Activated naive CD8-positive, alpha-beta T cell (primary cell): ENCODE results near the gene ZNF747.
A peak's percentile ranks its signal among the peaks of the same experiment; 100 is the strongest.

Experiments used
- H3K27ac Mint-ChIP-seq: one replicate; pipeline ENCODE4 v1.8.0; 2021; ENCODE audit warnings: mixed read lengths
- H3K27me3 Mint-ChIP-seq: one replicate; pipeline ENCODE4 v1.8.0; 2021; ENCODE audit warnings: mixed read lengths
- H3K36me3 Mint-ChIP-seq: one replicate; pipeline ENCODE4 v1.8.0; 2021; ENCODE audit warnings: mixed read lengths
- H3K4me1 Mint-ChIP-seq: one replicate; pipeline ENCODE4 v1.8.0; 2021; ENCODE audit warnings: low read depth, mixed read lengths
- H3K4me3 Mint-ChIP-seq: one replicate; pipeline ENCODE4 v1.8.0; 2021; ENCODE audit warnings: mild to moderate bottlenecking, mixed read lengths
- H3K9me3 Mint-ChIP-seq: one replicate; pipeline ENCODE4 v1.8.0; 2021; ENCODE audit warnings: low read depth, mixed read lengths

Gene ZNF747

GRCh38 chr16:30565526-30565925 is 30.9 kb upstream of the ZNF747 start:
- H3K27ac Mint-ChIP-seq, result no peak overlapping the region
- no peak overlapping the region for H3K4me3 Mint-ChIP-seq
- H3K36me3 Mint-ChIP-seq, result peaks cover 3% of the 10 kb centered on the region
- no peaks in the 10 kb centered on the region for H3K9me3 Mint-ChIP-seq
- H3K27me3 Mint-ChIP-seq, result no peaks in the 10 kb centered on the region
- H3K4me1 Mint-ChIP-seq, result peaks cover 34% of the 10 kb centered on the region

DNA sequence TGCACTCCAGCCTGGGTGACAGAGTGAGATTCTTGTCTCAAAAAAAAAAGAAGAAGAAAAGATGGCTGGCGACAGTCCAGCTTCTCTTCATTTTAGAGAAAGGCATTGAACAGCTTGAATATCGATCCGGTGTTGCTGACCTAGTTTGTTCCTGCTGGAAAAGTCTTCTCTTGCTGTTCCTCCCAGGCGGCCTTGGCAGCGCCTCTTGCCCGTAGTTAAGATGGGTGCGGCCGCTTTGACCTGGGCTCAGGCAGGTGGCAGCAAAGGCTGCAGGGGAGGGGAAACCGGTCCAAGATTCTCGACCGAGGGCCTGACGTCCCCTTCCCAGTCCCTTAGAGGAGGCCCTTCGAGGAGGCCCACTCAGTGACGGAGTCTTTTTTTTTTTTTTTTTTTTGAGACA is 27.4 kb upstream of the ZNF747 start:
- Mint-ChIP-seq H3K4me1 (peaks cover 21% of the 10 kb centered on the region), H3K27me3 (no peaks in the 10 kb centered on the region), H3K4me3 (no peak overlapping the region), H3K27ac (no peak overlapping the region), H3K9me3 (no peaks in the 10 kb centered on the region), H3K36me3 (no peaks in the 10 kb centered on the region)

DNA sequence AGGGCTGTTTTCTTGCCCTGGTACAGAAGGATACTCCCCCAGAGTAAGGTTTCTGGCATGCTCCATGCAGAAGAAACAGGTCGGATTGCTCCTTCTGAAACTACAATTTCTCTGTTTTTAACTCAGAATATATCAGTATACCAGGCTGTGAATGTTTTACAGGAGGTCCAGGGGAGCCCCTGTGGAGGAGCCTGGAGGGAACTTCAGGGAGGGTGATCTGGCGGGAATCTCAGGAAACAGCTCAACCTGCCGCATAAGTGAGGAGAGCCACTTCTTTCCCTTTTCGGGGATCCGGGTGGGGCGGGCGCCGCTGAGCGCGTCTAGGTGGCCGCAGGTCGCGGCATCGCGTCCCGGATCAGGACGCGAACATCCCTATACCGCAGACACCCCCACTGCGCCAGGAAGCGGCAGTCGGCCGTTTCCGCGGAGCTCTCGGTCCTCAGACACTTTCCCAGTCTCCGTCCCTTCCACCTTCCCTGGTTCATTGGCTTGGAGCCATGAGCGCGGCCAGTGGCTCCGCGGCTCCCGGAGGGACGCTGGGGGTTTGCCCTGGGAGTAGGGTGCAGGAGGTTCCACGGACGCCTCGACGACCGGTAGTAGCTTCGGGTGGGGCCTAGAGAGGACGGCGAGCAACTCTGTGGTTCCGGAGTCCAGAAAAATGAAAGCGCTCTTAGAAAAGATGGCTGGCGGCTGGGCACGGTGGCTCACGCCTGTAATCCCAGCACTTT is 26.6 kb upstream of the ZNF747 start:
- H3K27me3 Mint-ChIP-seq, result no peaks in the 10 kb centered on the region
- peak overlapping the region; percentile 72 for H3K27ac Mint-ChIP-seq
- H3K9me3 Mint-ChIP-seq, result no peaks in the 10 kb centered on the region
- peaks cover 15% of the 10 kb centered on the region for H3K4me1 Mint-ChIP-seq
- H3K36me3 Mint-ChIP-seq, result no peaks in the 10 kb centered on the region
- H3K4me3 Mint-ChIP-seq, result peak overlapping the region; percentile 81

DNA sequence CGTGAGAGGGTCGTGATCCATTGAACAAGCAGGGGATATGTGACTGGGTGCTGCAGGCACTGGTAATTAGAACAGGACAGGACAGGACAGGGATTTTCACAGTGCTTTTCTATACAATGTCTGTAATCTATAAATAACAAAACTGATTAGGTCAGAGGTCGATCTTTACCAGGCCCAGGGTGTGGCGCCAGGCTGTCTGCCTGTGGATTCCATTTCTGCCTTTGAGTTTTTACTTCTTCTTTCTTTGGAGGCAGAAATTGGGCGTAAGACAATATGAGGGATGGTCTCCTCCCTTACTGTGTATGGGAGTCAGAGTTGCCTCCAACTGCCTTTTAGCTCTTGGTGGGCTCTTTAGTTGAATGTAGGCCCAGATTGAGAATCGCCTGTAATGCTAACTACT is 25.0 kb upstream of the ZNF747 start:
- peaks cover 18% of the 10 kb centered on the region for H3K4me1 Mint-ChIP-seq
- H3K27ac Mint-ChIP-seq, result no peak overlapping the region
- no peaks in the 10 kb centered on the region for H3K9me3 Mint-ChIP-seq
- no peak overlapping the region for H3K4me3 Mint-ChIP-seq
- H3K36me3 Mint-ChIP-seq, result no peaks in the 10 kb centered on the region
- no peaks in the 10 kb centered on the region for H3K27me3 Mint-ChIP-seq

DNA sequence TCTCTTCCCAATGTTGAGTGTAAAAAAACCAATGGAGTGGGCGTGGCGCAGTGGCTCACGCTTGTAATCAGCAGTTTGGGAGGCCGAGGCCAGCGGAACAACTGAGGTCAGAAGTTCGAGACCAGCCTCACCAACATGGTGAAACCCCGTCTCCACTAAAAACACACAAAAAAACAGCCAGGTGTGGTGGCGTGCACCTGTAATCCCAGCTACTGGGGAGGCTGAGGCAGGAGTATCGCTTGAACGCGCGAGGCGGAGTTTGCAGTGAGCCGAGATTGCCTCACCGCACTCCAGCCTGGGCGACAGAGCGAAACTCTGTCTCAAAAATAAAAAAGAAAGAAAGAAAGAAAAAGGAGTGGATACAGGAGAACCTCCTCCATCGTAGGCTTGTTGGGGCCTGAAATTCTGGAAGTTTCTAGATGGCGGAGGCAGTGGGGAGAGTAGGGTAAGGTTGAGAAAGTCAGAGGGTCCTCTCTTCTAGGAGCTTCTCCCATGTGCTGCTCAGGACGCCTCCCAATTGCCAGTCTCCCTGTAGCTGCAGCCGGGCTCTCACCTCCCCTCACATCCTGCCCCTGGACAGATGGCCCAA is 24.2 kb upstream of the ZNF747 start:
- H3K36me3 Mint-ChIP-seq, result peaks cover under 1% of the 10 kb centered on the region
- peaks cover 24% of the 10 kb centered on the region for H3K4me1 Mint-ChIP-seq
- no peaks in the 10 kb centered on the region for H3K27me3 Mint-ChIP-seq
- H3K4me3 Mint-ChIP-seq, result peak overlapping the region; percentile 89
- H3K9me3 Mint-ChIP-seq, result no peaks in the 10 kb centered on the region
- H3K27ac Mint-ChIP-seq, result peak overlapping the region; percentile 90

- H3K27ac Mint-ChIP-seq, result peak within 1 kb of the TSS; percentile 90
- peaks cover 31% of the 10 kb centered on the region for H3K4me1 Mint-ChIP-seq
- peaks cover 5% of the 10 kb centered on the region for H3K36me3 Mint-ChIP-seq
- peak within 1 kb of the TSS; percentile 89 for H3K4me3 Mint-ChIP-seq
- H3K27me3 Mint-ChIP-seq, result no peaks in the 10 kb centered on the region
- no peaks in the 10 kb centered on the region for H3K9me3 Mint-ChIP-seq
These were observed 23.5 kb upstream of the ZNF747 start, which contains the start of gene ZNF764 for GRCh38 chr16:30557957-30558788. ZNF764 (minus strand) TSS chr16:30558374; CDS start chr16:30558182, 192 bp downstream.

DNA sequence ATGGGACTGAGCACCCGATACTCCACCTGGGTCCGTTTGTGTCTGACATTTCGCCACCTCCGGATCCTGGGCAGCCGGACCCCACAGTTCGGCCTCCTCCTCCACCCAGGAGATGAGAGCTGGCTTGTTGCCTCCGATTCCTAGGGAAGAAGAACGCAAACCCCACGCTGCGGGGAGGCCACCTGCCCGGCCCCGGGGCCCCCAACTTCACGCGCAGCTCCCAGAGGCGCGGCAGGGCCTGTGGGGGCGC is 23.0 kb upstream of the ZNF747 start:
- H3K9me3 Mint-ChIP-seq, result no peaks in the 10 kb centered on the region
- peak overlapping the region; percentile 89 for H3K4me3 Mint-ChIP-seq
- peak overlapping the region; percentile 86 for H3K27ac Mint-ChIP-seq
- H3K4me1 Mint-ChIP-seq, result peaks cover 35% of the 10 kb centered on the region
- H3K27me3 Mint-ChIP-seq, result no peaks in the 10 kb centered on the region
- peaks cover 5% of the 10 kb centered on the region for H3K36me3 Mint-ChIP-seq

GRCh38 chr16:30556125-30556473 is 21.4 kb upstream of the ZNF747 start:
- peak overlapping the region; percentile 70 for H3K27ac Mint-ChIP-seq
- peaks cover 44% of the 10 kb centered on the region for H3K4me1 Mint-ChIP-seq
- no peaks in the 10 kb centered on the region for H3K9me3 Mint-ChIP-seq
- peak overlapping the region; percentile 64 for H3K4me3 Mint-ChIP-seq
- H3K36me3 Mint-ChIP-seq, result peaks cover 5% of the 10 kb centered on the region
- no peaks in the 10 kb centered on the region for H3K27me3 Mint-ChIP-seq

DNA sequence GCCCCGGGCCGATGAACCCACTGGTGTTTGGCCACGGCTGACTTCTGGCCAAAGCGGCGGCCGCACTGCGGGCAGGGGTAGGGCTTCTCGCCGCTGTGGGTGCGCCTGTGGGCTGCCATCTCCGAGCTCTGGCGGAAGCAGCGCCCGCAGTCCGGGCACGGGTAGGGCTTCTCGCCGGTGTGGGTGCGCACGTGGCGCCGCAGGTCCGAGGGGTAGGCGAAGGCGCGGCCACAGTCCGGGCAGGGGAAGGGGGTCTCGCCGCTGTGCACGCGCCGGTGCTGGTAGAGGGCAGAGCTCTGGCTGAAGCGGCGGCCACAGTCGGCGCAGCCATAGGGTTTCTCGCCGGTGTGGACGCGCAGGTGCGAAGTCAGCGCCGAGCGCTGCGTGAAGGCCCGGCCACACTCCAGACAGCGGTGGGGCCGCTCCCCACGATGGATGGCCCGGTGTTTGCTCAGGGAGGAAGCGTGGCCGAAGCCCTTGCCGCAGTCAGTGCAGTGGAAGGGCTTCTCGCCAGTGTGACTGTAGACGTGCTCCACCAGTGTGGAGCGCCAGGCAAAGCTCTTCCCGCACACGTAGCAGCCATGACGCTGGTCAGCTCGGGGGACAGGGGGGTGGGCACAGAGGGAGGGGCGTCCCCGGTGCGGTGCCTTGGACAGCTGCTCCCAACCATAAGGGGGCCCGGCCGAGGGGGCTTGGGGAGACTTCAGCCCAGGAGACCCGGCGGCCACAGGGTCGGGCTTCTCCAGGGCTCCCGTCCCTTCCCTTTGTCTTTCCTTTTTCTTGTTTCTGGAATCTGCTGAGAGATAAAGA is 20.9 kb upstream of the ZNF747 start:
- Mint-ChIP-seq H3K4me3 (peak overlapping the region; percentile 64), H3K4me1 (peaks cover 43% of the 10 kb centered on the region), H3K27me3 (no peaks in the 10 kb centered on the region), H3K9me3 (no peaks in the 10 kb centered on the region), H3K36me3 (peaks cover 5% of the 10 kb centered on the region), H3K27ac (no peak overlapping the region)

DNA sequence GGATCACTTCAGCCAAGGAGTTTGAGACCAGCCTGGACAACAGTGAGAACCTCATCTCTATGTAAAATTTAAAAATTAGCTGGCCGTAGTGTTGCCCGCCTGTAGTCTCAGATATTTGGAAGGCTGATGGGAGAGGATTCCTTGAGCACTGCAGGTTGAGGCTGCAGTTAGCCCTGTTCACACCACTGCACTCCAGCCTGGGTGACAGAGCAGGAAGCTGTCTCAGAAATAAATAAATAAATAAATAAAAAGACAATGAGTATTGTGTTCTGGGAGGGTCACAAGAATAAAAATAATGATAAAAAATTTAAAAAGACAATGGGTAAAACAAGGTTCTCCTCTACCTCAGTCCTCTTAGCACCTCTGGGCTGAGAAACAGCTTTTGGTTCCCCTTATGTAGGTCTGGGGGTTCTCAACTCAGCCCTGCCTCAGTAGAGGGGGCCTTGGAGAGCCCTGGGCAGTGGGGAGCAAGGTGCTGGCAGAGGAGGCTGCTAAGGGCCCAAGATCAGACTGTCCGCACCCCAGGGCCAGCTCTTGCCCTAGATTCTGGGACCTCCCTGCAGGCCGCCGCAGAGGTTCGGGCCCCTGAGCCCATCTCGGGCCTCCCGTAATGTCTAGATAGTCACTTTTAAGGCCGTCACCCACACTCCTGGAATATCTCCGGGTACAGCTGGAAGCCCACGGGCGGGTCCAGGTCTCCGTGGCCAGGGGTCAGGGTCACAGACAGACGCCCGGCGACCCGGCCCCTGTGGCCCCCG is 20.1 kb upstream of the ZNF747 start:
- Mint-ChIP-seq H3K4me1 (peaks cover 45% of the 10 kb centered on the region), H3K9me3 (no peaks in the 10 kb centered on the region), H3K27me3 (no peaks in the 10 kb centered on the region), H3K27ac (peak overlapping the region; percentile 82), H3K36me3 (peaks cover 5% of the 10 kb centered on the region), H3K4me3 (no peak overlapping the region)

DNA sequence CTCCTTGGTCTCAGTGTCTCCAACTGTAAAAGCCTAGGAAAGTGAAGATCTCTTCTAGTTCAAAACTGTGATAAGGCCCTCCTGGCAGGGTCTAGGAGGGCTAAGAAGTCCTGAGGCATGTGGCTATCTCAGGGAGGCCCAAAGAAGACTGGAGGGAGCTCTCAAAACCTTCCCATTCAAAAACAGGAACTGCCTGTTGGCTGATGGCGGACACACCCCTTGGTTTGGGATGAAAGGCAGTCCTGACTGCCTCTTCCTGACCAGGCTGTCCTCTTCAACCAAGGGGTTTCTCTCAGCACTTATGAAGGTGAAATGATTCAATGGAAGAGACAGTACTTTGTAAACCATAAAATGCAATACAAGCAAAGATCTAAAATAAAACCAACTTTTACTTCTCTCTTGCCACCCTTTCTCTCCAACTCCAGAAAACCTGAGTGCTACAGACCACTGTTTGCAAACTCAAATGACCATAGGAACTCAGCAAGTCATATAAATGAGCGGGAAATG is 18.8 kb upstream of the ZNF747 start:
- Mint-ChIP-seq H3K36me3 (peaks cover 5% of the 10 kb centered on the region), H3K4me3 (peak overlapping the region; percentile 38), H3K9me3 (no peaks in the 10 kb centered on the region), H3K27ac (peak overlapping the region; percentile 82), H3K27me3 (no peaks in the 10 kb centered on the region), H3K4me1 (peaks cover 49% of the 10 kb centered on the region)

DNA sequence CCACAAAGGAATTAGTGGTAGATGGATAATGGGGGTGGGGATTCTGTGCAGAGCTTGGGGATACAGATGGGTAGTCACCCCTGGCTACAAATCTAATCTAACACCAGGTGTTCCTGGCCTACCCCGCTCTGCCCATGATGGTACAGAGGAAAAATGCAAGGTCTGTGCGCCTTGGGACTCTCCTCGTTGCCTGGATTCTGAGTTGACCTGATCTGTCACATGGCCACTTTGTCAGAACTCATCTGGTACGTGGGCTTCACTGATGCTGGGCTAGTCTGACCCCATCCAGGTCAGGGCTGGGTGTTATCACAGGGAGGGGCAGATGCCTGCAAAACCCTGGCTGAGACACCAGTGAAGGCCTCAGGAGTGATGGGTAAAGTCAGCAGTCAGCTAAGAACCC is 18.3 kb upstream of the ZNF747 start:
- peak overlapping the region; percentile 82 for H3K27ac Mint-ChIP-seq
- peaks cover 51% of the 10 kb centered on the region for H3K4me1 Mint-ChIP-seq
- H3K36me3 Mint-ChIP-seq, result peaks cover 5% of the 10 kb centered on the region
- H3K27me3 Mint-ChIP-seq, result no peaks in the 10 kb centered on the region
- peak overlapping the region; percentile 47 for H3K4me3 Mint-ChIP-seq
- no peaks in the 10 kb centered on the region for H3K9me3 Mint-ChIP-seq

DNA sequence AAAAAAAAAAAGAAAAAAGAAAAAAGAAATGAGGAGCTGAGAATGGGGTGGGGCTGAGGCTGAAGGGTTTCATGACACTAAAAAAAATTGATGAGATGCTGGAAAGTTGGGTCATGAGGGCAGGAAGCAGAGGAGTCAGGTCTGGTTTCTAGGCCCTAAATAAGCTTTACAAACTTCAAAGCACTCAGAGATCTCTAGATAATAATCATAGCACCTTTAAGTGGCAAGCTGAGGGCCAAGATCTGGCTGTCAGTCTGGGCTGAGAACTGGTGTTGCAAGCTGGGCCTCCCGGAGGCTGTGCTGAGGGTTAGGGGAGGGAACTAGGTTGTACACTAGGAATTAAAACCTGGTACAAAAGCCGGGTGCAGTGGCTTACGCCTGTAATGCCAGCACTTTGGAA is 17.1 kb upstream of the ZNF747 start:
- H3K4me1 Mint-ChIP-seq, result peaks cover 52% of the 10 kb centered on the region
- peak overlapping the region; percentile 82 for H3K27ac Mint-ChIP-seq
- H3K4me3 Mint-ChIP-seq, result peak overlapping the region; percentile 63
- peaks cover 5% of the 10 kb centered on the region for H3K36me3 Mint-ChIP-seq
- no peaks in the 10 kb centered on the region for H3K9me3 Mint-ChIP-seq
- no peaks in the 10 kb centered on the region for H3K27me3 Mint-ChIP-seq
